ENCODE results near the gene EML1. TPM values are rescaled to one million over a fixed set of nuclear protein-coding genes. Genes with fewer than 3 reads are reported as not detected.

The EML1 gene
- total RNA-seq, 1 donor from 2014 or later: 57.2 TPM

DNA sequence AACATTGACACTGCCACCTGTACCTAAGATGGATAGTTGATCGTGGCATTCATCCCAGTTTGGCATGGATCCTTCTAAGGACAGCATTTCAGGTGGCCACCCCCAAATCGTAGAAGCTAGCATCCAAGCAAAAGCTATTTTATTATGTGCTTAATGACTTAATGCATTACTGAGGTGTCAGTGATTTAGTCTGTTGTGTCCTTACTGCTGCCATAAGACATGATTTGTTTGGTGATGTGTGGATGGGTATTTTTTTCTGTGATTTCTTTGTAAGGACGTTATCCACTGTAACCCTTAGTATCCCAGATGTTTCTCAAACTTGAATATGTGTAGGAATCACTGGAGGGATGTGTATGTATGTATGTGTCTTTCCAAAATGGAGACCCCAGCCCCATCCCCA, 190.8 kb downstream of the EML1 start:
- no peak overlapping the region for H3K27ac ChIP-seq
- H3K27me3 ChIP-seq: no peaks in the 10 kb centered on the region
- no peak overlapping the region for H3K4me3 ChIP-seq
- no peak for DNase-seq (ENCODE audit: low spot score)
- peaks cover 9% of the 10 kb centered on the region for H3F3A ChIP-seq (ENCODE audit: low read depth)
- no peak overlapping the region for H3K9ac ChIP-seq
- Mint-ChIP-seq H3K36me3 (peaks cover 22% of the 10 kb centered on the region), H3K4me3 (no peak overlapping the region), H3K4me1 (no peaks in the 10 kb centered on the region), H3K27me3 (ENCODE audit: insufficient read depth, low read depth) (peaks cover 2% of the 10 kb centered on the region), H3K9me3 (peaks cover 37% of the 10 kb centered on the region), H3K27ac (no peak overlapping the region)
- no peak overlapping the region for H2AFZ ChIP-seq (replicated peaks)
- peaks cover 3% of the 10 kb centered on the region for H3K9me3 ChIP-seq (ENCODE audit: low read depth)
- peaks cover 4% of the 10 kb centered on the region for H3K4me1 ChIP-seq
- peaks cover 29% of the 10 kb centered on the region for H4K20me1 ChIP-seq (ENCODE audit: low read depth)
- H3K4me2 ChIP-seq: no peak overlapping the region
- H3K36me3 ChIP-seq: no peaks in the 10 kb centered on the region
- peaks cover 56% of the 10 kb centered on the region for H3K79me2 ChIP-seq (ENCODE audit: low read depth)
- TF ChIP-seq EZH2phosphoT487 (IDR thresholded peaks at IDR 0.05) (no peak), EZH2 (IDR thresholded peaks at IDR 0.05) (no peak)
- TF ChIP-seq, protein P1, sequence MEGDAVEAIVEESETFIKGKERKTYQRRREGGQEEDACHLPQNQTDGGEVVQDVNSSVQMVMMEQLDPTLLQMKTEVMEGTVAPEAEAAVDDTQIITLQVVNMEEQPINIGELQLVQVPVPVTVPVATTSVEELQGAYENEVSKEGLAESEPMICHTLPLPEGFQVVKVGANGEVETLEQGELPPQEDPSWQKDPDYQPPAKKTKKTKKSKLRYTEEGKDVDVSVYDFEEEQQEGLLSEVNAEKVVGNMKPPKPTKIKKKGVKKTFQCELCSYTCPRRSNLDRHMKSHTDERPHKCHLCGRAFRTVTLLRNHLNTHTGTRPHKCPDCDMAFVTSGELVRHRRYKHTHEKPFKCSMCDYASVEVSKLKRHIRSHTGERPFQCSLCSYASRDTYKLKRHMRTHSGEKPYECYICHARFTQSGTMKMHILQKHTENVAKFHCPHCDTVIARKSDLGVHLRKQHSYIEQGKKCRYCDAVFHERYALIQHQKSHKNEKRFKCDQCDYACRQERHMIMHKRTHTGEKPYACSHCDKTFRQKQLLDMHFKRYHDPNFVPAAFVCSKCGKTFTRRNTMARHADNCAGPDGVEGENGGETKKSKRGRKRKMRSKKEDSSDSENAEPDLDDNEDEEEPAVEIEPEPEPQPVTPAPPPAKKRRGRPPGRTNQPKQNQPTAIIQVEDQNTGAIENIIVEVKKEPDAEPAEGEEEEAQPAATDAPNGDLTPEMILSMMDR (IDR thresholded peaks at IDR 0.05): no peak

DNA sequence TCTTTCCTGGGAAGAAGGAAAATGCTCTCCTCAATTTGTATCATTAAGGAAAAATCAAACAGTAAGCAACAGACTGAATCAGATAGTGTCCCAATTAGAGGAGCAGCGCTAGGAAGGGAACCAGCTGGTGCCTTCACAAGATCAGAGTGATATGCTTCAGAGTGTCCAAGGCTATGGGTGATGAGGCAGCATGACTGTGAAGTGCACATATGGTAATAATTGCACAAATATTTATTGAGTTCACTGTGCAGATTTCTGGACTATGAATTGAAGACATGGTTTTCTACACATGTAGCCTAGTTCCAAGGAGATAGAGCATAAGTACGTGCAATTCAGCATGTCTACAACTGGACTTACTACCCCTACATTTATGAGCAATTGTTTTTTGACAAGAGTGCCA, 193.2 kb downstream of the EML1 start:
- DNase-seq (ENCODE audit: low spot score): no peak
- H3K36me3 Mint-ChIP-seq: peaks cover 29% of the 10 kb centered on the region
- H3K36me3 ChIP-seq: no peaks in the 10 kb centered on the region
- peaks cover 2% of the 10 kb centered on the region for H3K27me3 Mint-ChIP-seq (ENCODE audit: insufficient read depth, low read depth)
- peaks cover 3% of the 10 kb centered on the region for H3K9me3 ChIP-seq (ENCODE audit: low read depth)
- peaks cover 13% of the 10 kb centered on the region for H4K20me1 ChIP-seq (ENCODE audit: low read depth)
- no peak overlapping the region for H3K4me3 ChIP-seq
- H3F3A ChIP-seq (ENCODE audit: low read depth): peaks cover 7% of the 10 kb centered on the region
- no peak overlapping the region for H3K27ac ChIP-seq
- H2AFZ ChIP-seq (replicated peaks): no peak overlapping the region
- TF ChIP-seq, protein P1 (IDR thresholded peaks at IDR 0.05): no peak
- TF ChIP-seq EZH2 (IDR thresholded peaks at IDR 0.05) (no peak), EZH2phosphoT487 (IDR thresholded peaks at IDR 0.05) (no peak)
- H3K4me3 Mint-ChIP-seq: no peak overlapping the region
- H3K4me1 Mint-ChIP-seq: no peaks in the 10 kb centered on the region
- peaks cover 4% of the 10 kb centered on the region for H3K4me1 ChIP-seq
- peaks cover 42% of the 10 kb centered on the region for H3K9me3 Mint-ChIP-seq
- H3K27ac Mint-ChIP-seq: no peak overlapping the region
- H3K27me3 ChIP-seq: no peaks in the 10 kb centered on the region
- no peak overlapping the region for H3K4me2 ChIP-seq
- H3K79me2 ChIP-seq (ENCODE audit: low read depth): peaks cover 48% of the 10 kb centered on the region
- no peak overlapping the region for H3K9ac ChIP-seq

DNA sequence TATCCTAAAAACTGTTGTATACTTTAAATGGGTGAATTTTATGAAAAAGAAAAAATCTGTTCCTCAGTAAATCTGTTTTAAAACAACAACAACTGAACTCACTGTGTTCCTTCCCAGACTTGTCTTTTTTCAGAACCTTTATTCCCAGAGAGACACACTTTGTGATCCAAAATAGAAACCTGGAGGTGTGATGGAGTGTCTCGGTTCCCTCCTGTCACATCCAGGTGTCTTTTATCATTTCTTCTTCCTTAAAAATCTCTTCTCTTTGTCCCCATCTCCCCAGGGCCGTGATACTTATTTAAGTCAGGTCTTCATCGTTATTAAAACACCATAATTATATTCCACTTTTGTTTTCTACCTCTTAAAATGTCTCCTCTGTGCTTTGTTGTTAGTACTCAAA, 195.8 kb downstream of the EML1 start:
- Histone ChIP-seq H3K9ac (no peak overlapping the region), H3K79me2 (ENCODE audit: low read depth) (peaks cover 58% of the 10 kb centered on the region), H3K4me1 (no peaks in the 10 kb centered on the region), H3K4me3 (no peak overlapping the region), H4K20me1 (ENCODE audit: low read depth) (no peaks in the 10 kb centered on the region), H3K9me3 (ENCODE audit: low read depth) (peaks cover 3% of the 10 kb centered on the region), H3F3A (ENCODE audit: low read depth) (no peaks in the 10 kb centered on the region), H3K36me3 (no peaks in the 10 kb centered on the region), H3K27me3 (no peaks in the 10 kb centered on the region), H3K27ac (no peak overlapping the region), H2AFZ (replicated peaks) (no peak overlapping the region), H3K4me2 (no peak overlapping the region)
- peaks cover 38% of the 10 kb centered on the region for H3K36me3 Mint-ChIP-seq
- H3K27ac Mint-ChIP-seq: no peak overlapping the region
- TF ChIP-seq, protein P1 (IDR thresholded peaks at IDR 0.05): no peak
- no peak for TF ChIP-seq EZH2phosphoT487 (IDR thresholded peaks at IDR 0.05)
- no peak for TF ChIP-seq EZH2 (IDR thresholded peaks at IDR 0.05)
- no peaks in the 10 kb centered on the region for H3K4me1 Mint-ChIP-seq
- DNase-seq (ENCODE audit: low spot score): no peak
- H3K9me3 Mint-ChIP-seq: peaks cover 54% of the 10 kb centered on the region
- peaks cover 2% of the 10 kb centered on the region for H3K27me3 Mint-ChIP-seq (ENCODE audit: insufficient read depth, low read depth)
- H3K4me3 Mint-ChIP-seq: no peak overlapping the region

Measured in neural progenitor cell (in vitro differentiated cells).